Endodermal cell (in vitro differentiated cells): ENCODE results near the gene PIK3C3. TPM values are rescaled to one million over a fixed set of nuclear protein-coding genes. Genes with fewer than 3 reads are reported as not detected.

Experiments used
- DNase-seq: peaks from one replicate; pipeline ENCODE4 v3.0.0-alpha.2; 2017
- H3K27ac ChIP-seq: 2 replicates; pipeline ENCODE4 v1.5.1; 2013; ENCODE audit warnings: mild to moderate bottlenecking, low read depth, low read length, moderate library complexity
- H3K27me3 ChIP-seq: 2 replicates; pipeline ENCODE4 v1.6.1; 2013; ENCODE audit warnings: mild to moderate bottlenecking, low read length, moderate library complexity; ENCODE audit not compliant: insufficient read depth, control insufficient read depth, poor library complexity, severe bottlenecking
- H3K36me3 ChIP-seq: 2 replicates; pipeline ENCODE4 v1.7.0; 2013; ENCODE audit warnings: mild to moderate bottlenecking, low read length, moderate library complexity; ENCODE audit not compliant: control insufficient read depth, insufficient read depth
- H3K4me1 ChIP-seq: one replicate; pipeline ENCODE4 v1.7.0; 2013; ENCODE audit warnings: low read length; ENCODE audit not compliant: control insufficient read depth, insufficient read depth
- H3K4me3 ChIP-seq: 2 replicates; pipeline ENCODE4 v1.5.1; 2013; ENCODE audit warnings: mild to moderate bottlenecking, low read length, moderate library complexity
- H3K9ac ChIP-seq: 2 replicates; pipeline ENCODE4 v1.6.1; 2013; ENCODE audit warnings: mild to moderate bottlenecking, low read length, moderate library complexity; ENCODE audit not compliant: poor library complexity, severe bottlenecking; ENCODE audit errors: extremely low read depth
- H3K9me3 ChIP-seq: 2 replicates; pipeline ENCODE4 v1.6.1; 2013; ENCODE audit warnings: mild to moderate bottlenecking, low read length, moderate library complexity; ENCODE audit not compliant: control insufficient read depth
- H3K27ac Mint-ChIP-seq: 2 replicates; pipeline ENCODE4 v1.8.0; 2020; ENCODE audit warnings: mixed read lengths
- H3K27me3 Mint-ChIP-seq: 2 replicates; pipeline ENCODE4 v1.8.0; 2021; ENCODE audit warnings: mild to moderate bottlenecking, mixed read lengths; ENCODE audit not compliant: insufficient read depth
- H3K36me3 Mint-ChIP-seq: 2 replicates; pipeline ENCODE4 v1.8.0; 2020; ENCODE audit warnings: low read depth, mixed read lengths
- H3K4me1 Mint-ChIP-seq: 2 replicates; pipeline ENCODE4 v1.8.0; 2020; ENCODE audit warnings: mixed read lengths
- H3K4me3 Mint-ChIP-seq: 2 replicates; pipeline ENCODE4 v1.8.0; 2020; ENCODE audit warnings: mild to moderate bottlenecking, moderate library complexity, mixed read lengths
- H3K9me3 Mint-ChIP-seq: 2 replicates; pipeline ENCODE4 v1.8.0; 2020; ENCODE audit warnings: mild to moderate bottlenecking, mixed read lengths
- CTCF ChIP-seq: fragments of 200-600 bp; sonication (generic); conservative IDR thresholded peaks from 2 replicates; pipeline ENCODE4 v1.5.0; 2021; ENCODE audit warnings: antibody characterized with exemption, mild to moderate bottlenecking
- WGBS, 2 experiments: methylation state at CpG; one replicate each; pipeline versions ENCODE4 v1.1.5 to v1.1.7; 2013; ENCODE audit warnings: missing lambda C conversion rate in 2 of 2, mixed read lengths in 1 of 2; ENCODE audit not compliant: insufficient coverage in 1 of 2, insufficient read length in 1 of 2; 5-methylcytosine and 5-hydroxymethylcytosine counted together
- total RNA-seq, 2 donors: library from RNA; stranded (reverse); fragmentation: NEBNext Ultra II Directional in 1 of 2; extraction: Animal tissue kit (Norgen Biotek cat#: 25700) in 1 of 2; gene quantifications; 2 replicates in 1 of 2; 3 replicates in 1 of 2; pipeline ENCODE4 v1.2.1, GENCODE V29; 2021

The PIK3C3 gene
- total RNA-seq, 2 donors from 2014 or later, result 47.0 to 64.8 TPM

GRCh38 chr18:41922176-41922575, 32.9 kb upstream of the PIK3C3 start:
- Mint-ChIP-seq H3K27ac (no peak overlapping the region), H3K36me3 (no peaks in the 10 kb centered on the region), H3K4me1 (peaks cover 3% of the 10 kb centered on the region), H3K9me3 (no peaks in the 10 kb centered on the region), H3K27me3 (no peaks in the 10 kb centered on the region), H3K4me3 (no peak overlapping the region)
- H3K27ac ChIP-seq, result no peak overlapping the region
- no peak for TF ChIP-seq CTCF
- DNase-seq, result no peak
- WGBS, 2 experiments, result 89 to 100% methylated on average over 3 to 5 of the region's 5 CpGs
- no peaks in the 10 kb centered on the region for H3K27me3 ChIP-seq
- no peak overlapping the region for H3K9ac ChIP-seq
- H3K36me3 ChIP-seq, result no peaks in the 10 kb centered on the region
- no peaks in the 10 kb centered on the region for H3K9me3 ChIP-seq
- H3K4me1 ChIP-seq, result no peaks in the 10 kb centered on the region
- no peak overlapping the region for H3K4me3 ChIP-seq

GRCh38 chr18:41922841-41923240, 32.2 kb upstream of the PIK3C3 start:
- no peak overlapping the region for H3K27ac Mint-ChIP-seq
- WGBS, 2 experiments, result 88 to 90% methylated on average over 1 of the region's 1 CpG
- no peak for TF ChIP-seq CTCF

GRCh38 chr18:41923446-41923845, 31.6 kb upstream of the PIK3C3 start:
- no peak for DNase-seq
- no peak overlapping the region for H3K4me3 Mint-ChIP-seq
- Histone ChIP-seq H3K27me3 (no peaks in the 10 kb centered on the region), H3K36me3 (no peaks in the 10 kb centered on the region), H3K4me3 (no peak overlapping the region), H3K4me1 (no peaks in the 10 kb centered on the region), H3K9ac (no peak overlapping the region), H3K27ac (no peak overlapping the region), H3K9me3 (no peaks in the 10 kb centered on the region)
- H3K27me3 Mint-ChIP-seq, result no peaks in the 10 kb centered on the region
- H3K9me3 Mint-ChIP-seq, result no peaks in the 10 kb centered on the region
- no peak overlapping the region for H3K27ac Mint-ChIP-seq
- no peaks in the 10 kb centered on the region for H3K36me3 Mint-ChIP-seq
- TF ChIP-seq CTCF, result no peak
- H3K4me1 Mint-ChIP-seq, result no peaks in the 10 kb centered on the region

More at GRCh38 chr18:41922841-41923240, 32.2 kb upstream of the PIK3C3 start:
- Histone ChIP-seq H3K36me3 (no peaks in the 10 kb centered on the region), H3K27ac (no peak overlapping the region), H3K4me1 (no peaks in the 10 kb centered on the region), H3K27me3 (no peaks in the 10 kb centered on the region), H3K9ac (no peak overlapping the region), H3K9me3 (no peaks in the 10 kb centered on the region), H3K4me3 (no peak overlapping the region)
- Mint-ChIP-seq H3K4me3 (no peak overlapping the region), H3K36me3 (no peaks in the 10 kb centered on the region), H3K4me1 (no peaks in the 10 kb centered on the region), H3K27me3 (no peaks in the 10 kb centered on the region), H3K9me3 (no peaks in the 10 kb centered on the region)
- no peak for DNase-seq
